Nephron progenitor cell (in vitro differentiated cells): ENCODE measurements around the gene CEACAM4.
A peak's percentile ranks its signal among the peaks of the same experiment; 100 is the strongest.

ENCODE experiments used
- DNase-seq: peaks from one replicate; pipeline ENCODE4 v3.0.0; 2021
- H3K27ac Mint-ChIP-seq: 2 replicates; pipeline ENCODE4 v1.8.0; 2021; ENCODE audit warnings: mild to moderate bottlenecking, moderate library complexity, mixed read lengths
- H3K27me3 Mint-ChIP-seq: 2 replicates; pipeline ENCODE4 v1.8.0; 2021; ENCODE audit warnings: mild to moderate bottlenecking, low read depth, mixed read lengths; ENCODE audit not compliant: poor library complexity
- H3K36me3 Mint-ChIP-seq: 2 replicates; pipeline ENCODE4 v1.8.0; 2021; ENCODE audit warnings: low read depth, mixed read lengths
- H3K4me1 Mint-ChIP-seq: 2 replicates; pipeline ENCODE4 v1.8.0; 2021; ENCODE audit warnings: mixed read lengths
- H3K4me3 Mint-ChIP-seq: 2 replicates; pipeline ENCODE4 v1.8.0; 2021; ENCODE audit warnings: mild to moderate bottlenecking, moderate library complexity, mixed read lengths
- H3K9me3 Mint-ChIP-seq: 2 replicates; pipeline ENCODE4 v1.8.0; 2021; ENCODE audit warnings: mild to moderate bottlenecking, moderate library complexity, mixed read lengths
- CTCF ChIP-seq: fragments of 200-600 bp; sonication (generic); IDR thresholded peaks from 2 replicates; pipeline ENCODE4 v1.5.0; 2021; ENCODE audit warnings: antibody characterized with exemption

The CEACAM4 gene

GRCh38 chr19:41578886-41579285 lies 48.0 kb downstream of the CEACAM4 start:
- H3K4me1 Mint-ChIP-seq = no peaks in the 10 kb centered on the region
- H3K4me3 Mint-ChIP-seq = no peak overlapping the region
- no peaks in the 10 kb centered on the region for H3K36me3 Mint-ChIP-seq
- H3K27me3 Mint-ChIP-seq = peaks cover 4% of the 10 kb centered on the region
- TF ChIP-seq CTCF = no peak
- no peak for DNase-seq
- no peak overlapping the region for H3K27ac Mint-ChIP-seq
- peaks cover 86% of the 10 kb centered on the region for H3K9me3 Mint-ChIP-seq

- H3K36me3 Mint-ChIP-seq = no peaks in the 10 kb centered on the region
These were observed 49.0 kb downstream of the CEACAM4 start for GRCh38 chr19:41577833-41578232.

GRCh38 chr19:41577144-41577830 lies 49.6 kb downstream of the CEACAM4 start:
- Mint-ChIP-seq H3K4me3 (no peak overlapping the region), H3K27ac (no peak overlapping the region), H3K4me1 (no peaks in the 10 kb centered on the region), H3K9me3 (peaks cover 78% of the 10 kb centered on the region), H3K27me3 (peaks cover 11% of the 10 kb centered on the region), H3K36me3 (no peaks in the 10 kb centered on the region)
- no peak for DNase-seq
- TF ChIP-seq CTCF = no peak

More at GRCh38 chr19:41577833-41578232, 49.0 kb downstream of the CEACAM4 start:
- Mint-ChIP-seq H3K4me1 (no peaks in the 10 kb centered on the region), H3K4me3 (no peak overlapping the region), H3K27ac (no peak overlapping the region), H3K27me3 (peaks cover 8% of the 10 kb centered on the region), H3K9me3 (peaks cover 83% of the 10 kb centered on the region)
- no peak for TF ChIP-seq CTCF
- no peak for DNase-seq

GRCh38 chr19:41575998-41576397 lies 50.9 kb downstream of the CEACAM4 start, which contains the start of gene CEACAM21:
CEACAM21 (plus strand) TSS chr19:41576166; CDS start chr19:41576275, 109 bp downstream.
- Mint-ChIP-seq H3K27ac (no peak within 1 kb of the TSS), H3K9me3 (peaks cover 70% of the 10 kb centered on the region), H3K36me3 (no peaks in the 10 kb centered on the region), H3K4me3 (no peak within 1 kb of the TSS), H3K27me3 (peaks cover 11% of the 10 kb centered on the region), H3K4me1 (no peaks in the 10 kb centered on the region)
- no peak for TF ChIP-seq CTCF
- DNase-seq = no peak

GRCh38 chr19:41570639-41571112 lies 56.2 kb downstream of the CEACAM4 start:
- DNase-seq = peak; percentile 78
- Mint-ChIP-seq H3K27ac (no peak overlapping the region), H3K4me3 (no peak overlapping the region), H3K4me1 (no peaks in the 10 kb centered on the region), H3K36me3 (no peaks in the 10 kb centered on the region), H3K9me3 (peaks cover 33% of the 10 kb centered on the region), H3K27me3 (peaks cover 21% of the 10 kb centered on the region)
- peak; percentile 62 for TF ChIP-seq CTCF

- no peaks in the 10 kb centered on the region for H3K36me3 Mint-ChIP-seq
- peaks cover 28% of the 10 kb centered on the region for H3K9me3 Mint-ChIP-seq
- DNase-seq = no peak
- no peak for TF ChIP-seq CTCF
- H3K4me3 Mint-ChIP-seq = no peak overlapping the region
- no peak overlapping the region for H3K27ac Mint-ChIP-seq
- H3K4me1 Mint-ChIP-seq = no peaks in the 10 kb centered on the region
- peaks cover 26% of the 10 kb centered on the region for H3K27me3 Mint-ChIP-seq
These were observed 56.7 kb downstream of the CEACAM4 start for GRCh38 chr19:41570179-41570578.
